Muscle layer of colon (tissue), 2 donors: ENCODE results near the gene PRUNE2.
"Not testable (repeated sequence)": the region's sequence is repeated elsewhere in the genome, so short reads cannot be mapped to it uniquely, and the experiment has no call there.

Source experiments
- H3K27ac ChIP-seq: one replicate; pipeline ENCODE4 v1.7.0; 2013; ENCODE audit warnings: low read depth, mild to moderate bottlenecking, low read length, moderate library complexity
- H3K27me3 ChIP-seq, 2 donors: one replicate each; pipeline ENCODE4 v1.7.0; 2013; ENCODE audit warnings: low read length in 2 of 2, mild to moderate bottlenecking in 2 of 2; ENCODE audit not compliant: insufficient read depth in 2 of 2, control insufficient read depth in 1 of 2
- H3K36me3 ChIP-seq: one replicate; pipeline ENCODE4 v1.7.0; 2013; ENCODE audit warnings: mild to moderate bottlenecking, low read length; ENCODE audit not compliant: insufficient read depth
- H3K4me1 ChIP-seq: one replicate; pipeline ENCODE4 v1.7.0; 2013; ENCODE audit warnings: mild to moderate bottlenecking, low read length; ENCODE audit not compliant: insufficient read depth
- H3K4me3 ChIP-seq, 2 donors: one replicate each; pipeline ENCODE4 v1.7.0; 2013; ENCODE audit warnings: low read length in 2 of 2, low read depth in 1 of 2, mild to moderate bottlenecking in 1 of 2, moderate library complexity in 1 of 2
- H3K9ac ChIP-seq: one replicate; pipeline ENCODE4 v1.7.0; 2013; ENCODE audit warnings: low read length
- H3K9me3 ChIP-seq: one replicate; pipeline ENCODE4 v1.7.0; 2013; ENCODE audit warnings: mild to moderate bottlenecking, low read length
- donor health status: abdominal sarcoma.
- donor health status: Adenocarcinoma of cecum.

PRUNE2 gene

GRCh38 chr9:76756941-76757673 is 148.8 kb downstream of the PRUNE2 start:
- H3K9ac ChIP-seq, result no peak overlapping the region
- no peak overlapping the region for H3K4me3 ChIP-seq
- H3K36me3 ChIP-seq, result no peaks in the 10 kb centered on the region
- H3K27ac ChIP-seq, result no peak overlapping the region
- H3K27me3 ChIP-seq, result no peaks in the 10 kb centered on the region
- peaks cover 11% of the 10 kb centered on the region for H3K4me1 ChIP-seq
- H3K9me3 ChIP-seq, result no peaks in the 10 kb centered on the region

GRCh38 chr9:76756268-76756640 is 149.7 kb downstream of the PRUNE2 start:
- no peak overlapping the region for H3K9ac ChIP-seq
- H3K4me1 ChIP-seq, result peaks cover 5% of the 10 kb centered on the region
- H3K9me3 ChIP-seq, result no peaks in the 10 kb centered on the region
- no peaks in the 10 kb centered on the region for H3K36me3 ChIP-seq
- no peak overlapping the region for H3K27ac ChIP-seq
- H3K27me3 ChIP-seq, result no peaks in the 10 kb centered on the region
- no peak overlapping the region for H3K4me3 ChIP-seq

GRCh38 chr9:76751001-76751400 is 154.9 kb downstream of the PRUNE2 start:
- no peaks in the 10 kb centered on the region for H3K27me3 ChIP-seq
- no peak overlapping the region for H3K27ac ChIP-seq
- H3K36me3 ChIP-seq, result no peaks in the 10 kb centered on the region
- H3K4me3 ChIP-seq, result no peak overlapping the region
- H3K9me3 ChIP-seq, result no peaks in the 10 kb centered on the region
- no peak overlapping the region for H3K9ac ChIP-seq
- peaks cover 6% of the 10 kb centered on the region for H3K4me1 ChIP-seq

GRCh38 chr9:76744336-76744735 is 161.6 kb downstream of the PRUNE2 start:
- no peak overlapping the region for H3K4me3 ChIP-seq
- no peak overlapping the region for H3K9ac ChIP-seq
- no peak overlapping the region for H3K27ac ChIP-seq
- no peaks in the 10 kb centered on the region for H3K9me3 ChIP-seq
- no peaks in the 10 kb centered on the region for H3K27me3 ChIP-seq
- H3K4me1 ChIP-seq, result peaks cover 13% of the 10 kb centered on the region
- no peaks in the 10 kb centered on the region for H3K36me3 ChIP-seq

GRCh38 chr9:76743931-76744330 is 162.0 kb downstream of the PRUNE2 start:
- H3K27me3 ChIP-seq, result no peaks in the 10 kb centered on the region
- H3K9me3 ChIP-seq, result no peaks in the 10 kb centered on the region
- no peak overlapping the region for H3K9ac ChIP-seq
- H3K36me3 ChIP-seq, result peaks cover under 1% of the 10 kb centered on the region
- no peak overlapping the region for H3K4me3 ChIP-seq
- H3K27ac ChIP-seq, result no peak overlapping the region
- H3K4me1 ChIP-seq, result peaks cover 13% of the 10 kb centered on the region

GRCh38 chr9:76742890-76743289 is 163.0 kb downstream of the PRUNE2 start:
- H3K9me3 ChIP-seq, H3K36me3 ChIP-seq, H3K9ac ChIP-seq, H3K4me3 ChIP-seq, H3K27ac ChIP-seq, H3K27me3 ChIP-seq: not testable (repeated sequence)
- H3K4me1 ChIP-seq, result peaks cover 13% of the 10 kb centered on the region

- Histone ChIP-seq H3K9ac (no peak overlapping the region), H3K4me1 (peaks cover 13% of the 10 kb centered on the region), H3K9me3 (no peaks in the 10 kb centered on the region), H3K27me3 (no peaks in the 10 kb centered on the region), H3K4me3 (no peak overlapping the region), H3K27ac (no peak overlapping the region), H3K36me3 (peaks cover 6% of the 10 kb centered on the region)
Observed at GRCh38 chr9:76741524-76741923, 164.4 kb downstream of the PRUNE2 start.

- Histone ChIP-seq H3K27me3 (no peaks in the 10 kb centered on the region), H3K9ac (no peak overlapping the region), H3K36me3 (peaks cover 6% of the 10 kb centered on the region), H3K27ac (no peak overlapping the region), H3K9me3 (no peaks in the 10 kb centered on the region), H3K4me3 (no peak overlapping the region), H3K4me1 (no peaks in the 10 kb centered on the region)
Observed at GRCh38 chr9:76738402-76738801, 167.5 kb downstream of the PRUNE2 start.

GRCh38 chr9:76737154-76737902 is 168.6 kb downstream of the PRUNE2 start:
- no peak overlapping the region for H3K27ac ChIP-seq
- no peak overlapping the region for H3K4me3 ChIP-seq
- H3K9ac ChIP-seq, result no peak overlapping the region
- peaks cover 6% of the 10 kb centered on the region for H3K36me3 ChIP-seq
- H3K9me3 ChIP-seq, result no peaks in the 10 kb centered on the region
- H3K4me1 ChIP-seq, result no peaks in the 10 kb centered on the region
- H3K27me3 ChIP-seq, result no peaks in the 10 kb centered on the region

GRCh38 chr9:76734716-76735115 is 171.2 kb downstream of the PRUNE2 start:
- Histone ChIP-seq H3K27me3 (no peaks in the 10 kb centered on the region), H3K4me3 (no peak overlapping the region), H3K9ac (no peak overlapping the region), H3K27ac (no peak overlapping the region), H3K9me3 (no peaks in the 10 kb centered on the region), H3K36me3 (peaks cover 6% of the 10 kb centered on the region), H3K4me1 (no peaks in the 10 kb centered on the region)

- Histone ChIP-seq H3K4me1 (no peaks in the 10 kb centered on the region), H3K9ac (no peak overlapping the region), H3K4me3 (no peak overlapping the region), H3K36me3 (no peaks in the 10 kb centered on the region), H3K27ac (no peak overlapping the region), H3K27me3 (no peaks in the 10 kb centered on the region), H3K9me3 (no peaks in the 10 kb centered on the region)
Observed at GRCh38 chr9:76733096-76733495, 172.8 kb downstream of the PRUNE2 start.
